CD14-positive monocyte (primary cell): ENCODE data around the gene TGFBR1. TPM values are rescaled to one million over a fixed set of nuclear protein-coding genes. Genes with fewer than 3 reads are reported as not detected.

Experiments used
- DNase-seq, 3 donors: peaks; one replicate each; pipeline ENCODE4 v3.0.0-alpha.2; 2011 to 2022
- H2AFZ ChIP-seq: 2 replicates; pipeline ENCODE4 v1.6.0; 2012; ENCODE audit warnings: mild to moderate bottlenecking, low read depth, low read length, inconsistent platforms; ENCODE audit not compliant: insufficient read depth, poor library complexity, severe bottlenecking
- H3K27ac ChIP-seq, 2 donors: 1 replicate in 1 of 2; 2 replicates in 1 of 2; pipeline ENCODE4 v1.5.1; 2012 to 2013; ENCODE audit warnings: low read length in 2 of 2, control low read depth in 1 of 2, inconsistent platforms in 1 of 2, low read depth in 1 of 2, mild to moderate bottlenecking in 1 of 2
- H3K27me3 ChIP-seq, 2 donors: one replicate each; pipeline versions ENCODE4 v1.6.0 to v1.6.1; 2011 to 2013; ENCODE audit warnings: low read length in 2 of 2; ENCODE audit not compliant: control insufficient read depth in 2 of 2, insufficient read depth in 2 of 2
- H3K36me3 ChIP-seq, 2 donors: replicated peaks in 1 of 2; 1 replicate in 1 of 2; 2 replicates in 1 of 2; pipeline versions ENCODE4 v1.5.1 to v1.6.1; 2012 to 2013; ENCODE audit warnings: low read length in 2 of 2, control low read depth in 1 of 2, inconsistent platforms in 1 of 2, mild to moderate bottlenecking in 1 of 2; ENCODE audit not compliant: insufficient read depth in 2 of 2, control insufficient read depth in 1 of 2
- H3K4me1 ChIP-seq, 2 donors: 1 replicate in 1 of 2; 2 replicates in 1 of 2; pipeline versions ENCODE4 v1.5.1 to v1.6.1; 2012 to 2013; ENCODE audit warnings: low read length in 2 of 2, control low read depth in 1 of 2, inconsistent platforms in 1 of 2, mild to moderate bottlenecking in 1 of 2, moderate library complexity in 1 of 2; ENCODE audit not compliant: insufficient read depth in 2 of 2, control insufficient read depth in 1 of 2
- H3K4me2 ChIP-seq: replicated peaks from 2 replicates; pipeline ENCODE3; 2012; ENCODE audit warnings: low read length, moderate library complexity, mild to moderate bottlenecking; ENCODE audit not compliant: poor library complexity, severe bottlenecking; ENCODE audit errors: extremely low read depth
- H3K4me3 ChIP-seq, 3 experiments: fragments of 200-600 bp in 1 of 3; sonication (generic) in 1 of 3; replicated peaks in 1 of 3; 1 replicate in 2 of 3; 2 replicates in 1 of 3; pipeline ENCODE4 v1.5.1; 2011 to 2013; ENCODE audit warnings: low read length in 3 of 3, mild to moderate bottlenecking in 3 of 3, control low read depth in 2 of 3, low read depth in 2 of 3, inconsistent platforms in 1 of 3, moderate library complexity in 1 of 3
- H3K79me2 ChIP-seq: 2 replicates; pipeline ENCODE4 v1.6.0; 2012; ENCODE audit warnings: mild to moderate bottlenecking, control low read depth, inconsistent platforms, low read length, moderate library complexity; ENCODE audit not compliant: insufficient read depth
- H3K9ac ChIP-seq: 2 replicates; pipeline ENCODE4 v1.6.0; 2017; ENCODE audit warnings: low read length, mild to moderate bottlenecking; ENCODE audit not compliant: insufficient read depth, poor library complexity, severe bottlenecking
- H3K9me3 ChIP-seq, 2 donors: replicated peaks in 1 of 2; 1 replicate in 1 of 2; 2 replicates in 1 of 2; pipeline versions ENCODE4 v1.5.1 to v1.6.1; 2012 to 2013; ENCODE audit warnings: low read length in 2 of 2, control low read depth in 1 of 2; ENCODE audit not compliant: control insufficient read depth in 1 of 2, insufficient read depth in 1 of 2
- H4K20me1 ChIP-seq: 2 replicates; pipeline ENCODE4 v1.6.0; 2012; ENCODE audit warnings: mild to moderate bottlenecking, low read length, control low read depth, moderate library complexity; ENCODE audit not compliant: insufficient read depth
- H3K27ac Mint-ChIP-seq, 7 donors: one replicate each; pipeline ENCODE4 v1.8.0; 2020; ENCODE audit warnings: mild to moderate bottlenecking in 7 of 7, mixed read lengths in 7 of 7, moderate library complexity in 6 of 7, inconsistent platforms in 2 of 7
- H3K27me3 Mint-ChIP-seq, 3 donors: one replicate each; pipeline ENCODE4 v1.8.0; 2021 to 2022; ENCODE audit warnings: low read depth in 3 of 3, mild to moderate bottlenecking in 3 of 3, mixed read lengths in 3 of 3, moderate library complexity in 3 of 3, inconsistent platforms in 1 of 3
- H3K36me3 Mint-ChIP-seq, 2 donors: one replicate each; pipeline ENCODE4 v1.8.0; 2020; ENCODE audit warnings: mixed read lengths in 2 of 2, inconsistent platforms in 1 of 2, mild to moderate bottlenecking in 1 of 2
- H3K4me1 Mint-ChIP-seq: one replicate; pipeline ENCODE4 v1.8.0; 2020; ENCODE audit warnings: mild to moderate bottlenecking, mixed read lengths
- H3K4me3 Mint-ChIP-seq, 2 donors: one replicate each; pipeline ENCODE4 v1.8.0; 2020; ENCODE audit warnings: mild to moderate bottlenecking in 2 of 2, mixed read lengths in 2 of 2, moderate library complexity in 1 of 2
- H3K9me3 Mint-ChIP-seq, 7 donors: one replicate each; pipeline ENCODE4 v1.8.0; 2020 to 2022; ENCODE audit warnings: mixed read lengths in 7 of 7, mild to moderate bottlenecking in 6 of 7, moderate library complexity in 6 of 7, inconsistent platforms in 2 of 7
- WGBS: methylation state at CpG from one replicate; pipeline ENCODE4 v1.1.5; 2013; ENCODE audit warnings: missing lambda C conversion rate; ENCODE audit not compliant: insufficient coverage; 5-methylcytosine and 5-hydroxymethylcytosine counted together
- intact Hi-C, 2 donors: fragments of 100-400 bp; cut with micrococcal nuclease; formaldehyde crosslinking; loops; one replicate each; pipeline versions ENCODE4 v1.15.0 to v1.15.1; 2023
- polyA plus RNA-seq, 3 donors: library from polyadenylated mRNA; depleted of rRNA in 1 of 3; unstranded in 2 of 3; stranded (reverse) in 1 of 3; fragments of 300-500 nt in 2 of 3; fragments of >200 nt in 1 of 3; fragmentation: Illumina TruSeq in 2 of 3; gene quantifications; 1 replicate in 2 of 3; 2 replicates in 1 of 3; pipeline ENCODE4 v1.2.3, GENCODE V29; 2012 to 2021
- TF ChIP-seq, protein P1 (sequence below): fragments of 200-600 bp; IDR thresholded peaks from one replicate; pipeline ENCODE4 v1.8.0; 2022; ENCODE audit warnings: antibody characterized with exemption, mild to moderate bottlenecking

TGFBR1 gene
- polyA plus RNA-seq, 3 donors, result 10.7 to 26.8 (median 25.0) TPM

DNA sequence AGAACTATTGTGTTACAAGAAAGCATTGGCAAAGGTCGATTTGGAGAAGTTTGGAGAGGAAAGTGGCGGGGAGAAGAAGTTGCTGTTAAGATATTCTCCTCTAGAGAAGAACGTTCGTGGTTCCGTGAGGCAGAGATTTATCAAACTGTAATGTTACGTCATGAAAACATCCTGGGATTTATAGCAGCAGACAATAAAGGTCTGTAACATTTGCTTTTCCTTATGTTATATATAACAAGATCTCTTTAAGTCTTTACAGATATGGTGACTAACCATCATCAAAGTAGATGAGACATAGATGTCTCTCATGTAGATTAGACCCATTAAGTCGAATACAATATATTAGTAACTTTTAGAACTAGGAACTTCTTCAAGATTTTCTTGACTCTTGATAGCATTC, 33.0 kb downstream of the TGFBR1 start:
- Histone ChIP-seq H3K79me2 (peaks cover 19% of the 10 kb centered on the region), H3K4me1 (peaks cover 28 to 36% of the 10 kb centered on the region in 2 donors), H3K27me3 (no peaks in the 10 kb centered on the region), H3K4me2 (no peak overlapping the region), H3K27ac (peak overlapping the region in 1 of 2 donors; percentile 27), H3K9me3 (no peaks in the 10 kb centered on the region), H3K4me3 (no peak overlapping the region), H4K20me1 (peaks cover 31% of the 10 kb centered on the region), H2AFZ (no peak overlapping the region), H3K36me3 (peaks cover 15 to 49% of the 10 kb centered on the region in 2 donors), H3K9ac (no peak overlapping the region)
- intact Hi-C loops, result loop anchor here in 1 of 2 donors (2.0 to 10.0 kb wide), 3 partner anchors 33 to 291 kb away; partner anchors contain the start of gene TGFBR1
- no peak overlapping the region for H3K4me3 Mint-ChIP-seq
- no peaks in the 10 kb centered on the region for H3K9me3 Mint-ChIP-seq
- peaks cover 54% of the 10 kb centered on the region for H3K4me1 Mint-ChIP-seq
- TF ChIP-seq, protein P1, sequence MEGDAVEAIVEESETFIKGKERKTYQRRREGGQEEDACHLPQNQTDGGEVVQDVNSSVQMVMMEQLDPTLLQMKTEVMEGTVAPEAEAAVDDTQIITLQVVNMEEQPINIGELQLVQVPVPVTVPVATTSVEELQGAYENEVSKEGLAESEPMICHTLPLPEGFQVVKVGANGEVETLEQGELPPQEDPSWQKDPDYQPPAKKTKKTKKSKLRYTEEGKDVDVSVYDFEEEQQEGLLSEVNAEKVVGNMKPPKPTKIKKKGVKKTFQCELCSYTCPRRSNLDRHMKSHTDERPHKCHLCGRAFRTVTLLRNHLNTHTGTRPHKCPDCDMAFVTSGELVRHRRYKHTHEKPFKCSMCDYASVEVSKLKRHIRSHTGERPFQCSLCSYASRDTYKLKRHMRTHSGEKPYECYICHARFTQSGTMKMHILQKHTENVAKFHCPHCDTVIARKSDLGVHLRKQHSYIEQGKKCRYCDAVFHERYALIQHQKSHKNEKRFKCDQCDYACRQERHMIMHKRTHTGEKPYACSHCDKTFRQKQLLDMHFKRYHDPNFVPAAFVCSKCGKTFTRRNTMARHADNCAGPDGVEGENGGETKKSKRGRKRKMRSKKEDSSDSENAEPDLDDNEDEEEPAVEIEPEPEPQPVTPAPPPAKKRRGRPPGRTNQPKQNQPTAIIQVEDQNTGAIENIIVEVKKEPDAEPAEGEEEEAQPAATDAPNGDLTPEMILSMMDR, result no peak
- DNase-seq, result no peak
- peaks cover 0 to 2% (median 0%) of the 10 kb centered on the region in 3 donors for H3K27me3 Mint-ChIP-seq
- H3K27ac Mint-ChIP-seq, result peak overlapping the region in 4 of 7 donors; percentile 9 to 73 (median 26)
- 14% methylated on average over 2 of the region's 7 CpGs for WGBS
- peaks cover 46 to 51% of the 10 kb centered on the region in 2 donors for H3K36me3 Mint-ChIP-seq

DNA sequence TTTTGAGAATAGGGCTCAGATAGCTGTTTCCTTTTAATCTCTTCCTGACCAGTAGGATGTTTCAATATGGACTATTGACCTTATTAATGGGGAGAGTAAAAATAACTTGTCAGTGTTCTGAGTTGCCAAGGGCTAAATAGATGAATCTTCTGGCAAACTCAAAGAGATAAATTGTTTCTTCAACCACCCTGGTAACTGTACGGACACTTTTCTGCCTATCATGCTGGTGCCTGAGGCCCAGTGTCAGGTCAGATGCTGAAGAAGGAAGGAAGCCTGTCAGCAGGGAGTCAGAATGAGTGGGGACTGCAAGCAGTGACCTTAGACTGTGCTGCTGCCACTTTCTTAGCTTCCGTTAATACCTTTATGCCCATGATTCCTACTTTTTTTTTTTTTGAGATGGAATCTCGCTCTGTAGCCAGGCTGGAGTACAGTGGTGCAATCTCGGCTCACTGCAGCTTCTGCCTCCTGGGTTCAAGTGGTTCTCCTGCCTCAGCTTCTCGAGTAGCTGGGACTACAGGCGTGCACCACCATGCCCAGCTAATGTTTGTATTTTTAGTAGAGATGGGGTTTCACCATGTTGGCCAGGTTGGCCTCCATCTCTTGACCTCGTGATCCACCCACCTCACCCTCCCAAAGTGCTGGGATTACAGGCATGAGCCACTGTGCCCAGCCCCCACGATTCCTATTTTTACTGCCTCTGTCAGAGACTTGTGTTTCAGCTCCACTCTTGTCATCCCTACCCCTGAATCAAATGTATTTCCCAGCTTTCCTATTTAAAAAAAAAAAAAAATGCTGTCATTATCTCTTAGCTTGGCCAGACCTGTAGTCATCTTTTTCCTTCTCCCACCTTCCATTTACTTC, 33.7 kb downstream of the TGFBR1 start:
- DNase-seq, result no peak
- Mint-ChIP-seq H3K4me3 (no peak overlapping the region), H3K9me3 (no peaks in the 10 kb centered on the region), H3K36me3 (peaks cover 47 to 52% of the 10 kb centered on the region in 2 donors), H3K4me1 (peaks cover 49% of the 10 kb centered on the region), H3K27ac (peak overlapping the region in 3 of 7 donors; percentile 31 to 79 (median 54)), H3K27me3 (peaks cover 0 to 2% (median 0%) of the 10 kb centered on the region in 3 donors)
- H4K20me1 ChIP-seq, result peaks cover 25% of the 10 kb centered on the region
- no peak overlapping the region for H3K4me2 ChIP-seq
- no peaks in the 10 kb centered on the region for H3K9me3 ChIP-seq
- intact Hi-C loops, result loop anchor here in 1 of 2 donors (2.0 to 10.0 kb wide), 3 partner anchors 34 to 291 kb away; partner anchors contain the start of gene TGFBR1
- H3K79me2 ChIP-seq, result peaks cover 15% of the 10 kb centered on the region
- TF ChIP-seq, protein P1, result no peak
- H3K27me3 ChIP-seq, result no peaks in the 10 kb centered on the region
- WGBS, result 84% methylated on average over 4 of the region's 8 CpGs
- H3K4me1 ChIP-seq, result peaks cover 28 to 36% of the 10 kb centered on the region in 2 donors
- no peak overlapping the region for H3K27ac ChIP-seq
- H3K9ac ChIP-seq, result no peak overlapping the region
- H3K36me3 ChIP-seq, result peaks cover 18 to 52% of the 10 kb centered on the region in 2 donors
- no peak overlapping the region for H2AFZ ChIP-seq
- H3K4me3 ChIP-seq, result no peak overlapping the region
